ENCODE results near the gene NEK8.

DNA sequence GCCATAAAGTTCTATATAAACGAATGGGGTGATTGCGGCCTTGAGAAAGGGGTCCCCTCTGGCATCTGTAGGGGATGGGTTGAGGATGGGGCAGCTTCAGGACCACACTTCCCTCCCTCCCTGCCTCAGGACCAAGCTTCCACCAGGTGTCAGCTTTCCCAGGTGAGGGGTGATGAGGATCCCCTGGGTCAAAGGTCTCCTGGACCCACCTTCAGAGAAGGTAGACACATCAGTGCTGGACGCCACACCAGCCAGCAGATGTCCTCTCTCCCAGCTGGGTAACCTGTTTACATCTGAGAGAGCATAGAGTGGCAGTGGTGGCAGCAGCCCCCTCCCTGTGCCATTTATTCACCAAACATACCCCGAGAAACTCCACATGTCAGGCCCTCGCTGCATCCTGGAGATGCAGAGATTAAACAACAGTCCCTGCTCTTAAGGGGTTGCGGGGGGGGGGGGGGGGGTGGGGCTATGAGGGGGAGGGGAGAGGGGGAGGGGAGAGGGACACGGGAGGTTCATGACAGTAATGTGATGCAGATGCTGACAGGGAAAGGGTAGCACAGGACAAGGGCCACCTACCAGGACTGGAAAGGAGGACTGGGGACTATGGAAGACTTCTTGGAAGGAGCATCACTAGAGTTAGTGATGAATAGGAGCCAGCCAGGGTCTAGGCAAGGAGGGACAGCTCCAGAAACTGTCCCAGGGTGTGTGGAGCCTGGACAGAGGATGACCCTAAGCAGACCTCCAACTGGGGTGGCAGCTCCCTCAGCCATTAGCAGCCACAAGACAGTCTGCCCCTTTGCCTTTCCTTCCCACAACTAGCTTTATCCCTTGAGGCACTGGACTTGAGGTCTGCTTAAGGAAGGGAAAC is 21.9 kb upstream of the NEK8 start:
- TF ChIP-seq, protein P1, sequence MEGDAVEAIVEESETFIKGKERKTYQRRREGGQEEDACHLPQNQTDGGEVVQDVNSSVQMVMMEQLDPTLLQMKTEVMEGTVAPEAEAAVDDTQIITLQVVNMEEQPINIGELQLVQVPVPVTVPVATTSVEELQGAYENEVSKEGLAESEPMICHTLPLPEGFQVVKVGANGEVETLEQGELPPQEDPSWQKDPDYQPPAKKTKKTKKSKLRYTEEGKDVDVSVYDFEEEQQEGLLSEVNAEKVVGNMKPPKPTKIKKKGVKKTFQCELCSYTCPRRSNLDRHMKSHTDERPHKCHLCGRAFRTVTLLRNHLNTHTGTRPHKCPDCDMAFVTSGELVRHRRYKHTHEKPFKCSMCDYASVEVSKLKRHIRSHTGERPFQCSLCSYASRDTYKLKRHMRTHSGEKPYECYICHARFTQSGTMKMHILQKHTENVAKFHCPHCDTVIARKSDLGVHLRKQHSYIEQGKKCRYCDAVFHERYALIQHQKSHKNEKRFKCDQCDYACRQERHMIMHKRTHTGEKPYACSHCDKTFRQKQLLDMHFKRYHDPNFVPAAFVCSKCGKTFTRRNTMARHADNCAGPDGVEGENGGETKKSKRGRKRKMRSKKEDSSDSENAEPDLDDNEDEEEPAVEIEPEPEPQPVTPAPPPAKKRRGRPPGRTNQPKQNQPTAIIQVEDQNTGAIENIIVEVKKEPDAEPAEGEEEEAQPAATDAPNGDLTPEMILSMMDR (IDR thresholded peaks at IDR 0.05): no peak
- no peak for TF ChIP-seq POLR2A (IDR thresholded peaks at IDR 0.05)

All from upper lobe of left lung (tissue), 4 donors.